Stromal cell of bone marrow (primary cell): ENCODE data around the gene ECEL1.

ENCODE experiments used
- DNase-seq: peaks from one replicate; pipeline ENCODE4 v3.0.0-alpha.2; 2012; ENCODE audit warnings: low read depth

Gene ECEL1

GRCh38 chr2:232497348-232497747 lies 9.7 kb upstream of the ECEL1 start:
- no peak for DNase-seq

GRCh38 chr2:232496501-232497270 lies 9.1 kb upstream of the ECEL1 start:
- DNase-seq: no peak

- DNase-seq: no peak
These were observed 7.7 kb upstream of the ECEL1 start for GRCh38 chr2:232495292-232495691.

GRCh38 chr2:232494542-232494941 lies 6.9 kb upstream of the ECEL1 start:
- no peak for DNase-seq

- DNase-seq: no peak
These were observed 6.3 kb upstream of the ECEL1 start for GRCh38 chr2:232493701-232494474.

GRCh38 chr2:232492963-232493700 lies 5.5 kb upstream of the ECEL1 start:
- no peak for DNase-seq

GRCh38 chr2:232492236-232492848 lies 4.7 kb upstream of the ECEL1 start:
- no peak for DNase-seq

GRCh38 chr2:232491139-232491780 lies 3.6 kb upstream of the ECEL1 start:
- DNase-seq: no peak

- no peak for DNase-seq
These were observed 2.8 kb upstream of the ECEL1 start for GRCh38 chr2:232490221-232491138.

- no peak for DNase-seq
These were observed 2.0 kb upstream of the ECEL1 start for GRCh38 chr2:232489516-232490220.

- DNase-seq: no peak
These were observed 1.2 kb upstream of the ECEL1 start for GRCh38 chr2:232488721-232489300.

GRCh38 chr2:232488097-232488711 lies 570 bp upstream of the ECEL1 start:
- DNase-seq: no peak

GRCh38 chr2:232486558-232487384 lies 863 bp downstream of the ECEL1 start:
- no peak for DNase-seq

GRCh38 chr2:232485757-232486557 lies 1.7 kb downstream of the ECEL1 start:
- DNase-seq: no peak

GRCh38 chr2:232485348-232485756 lies 2.3 kb downstream of the ECEL1 start:
- no peak for DNase-seq

GRCh38 chr2:232484628-232485347 lies 2.8 kb downstream of the ECEL1 start:
- no peak for DNase-seq
